OCI-LY7 (cell line): ENCODE measurements around the gene ANTXR1.

ENCODE experiments used
- CTCF ChIP-seq: fragments of 200-600 bp; sonication (generic); conservative IDR thresholded peaks from 2 replicates; pipeline ENCODE4 v1.5.1; 2014; ENCODE audit warnings: mild to moderate bottlenecking, antibody characterized with exemption, low read length, moderate library complexity, mixed read lengths
- EZH2phosphoT487 ChIP-seq: fragments of 200-600 bp; sonication (generic); IDR thresholded peaks from 2 replicates; pipeline ENCODE4 v1.6.1; 2018; ENCODE audit warnings: low read depth, borderline replicate concordance, mild to moderate bottlenecking, mixed run types, antibody characterized with exemption, low read length, moderate library complexity, mixed read lengths

DNA sequence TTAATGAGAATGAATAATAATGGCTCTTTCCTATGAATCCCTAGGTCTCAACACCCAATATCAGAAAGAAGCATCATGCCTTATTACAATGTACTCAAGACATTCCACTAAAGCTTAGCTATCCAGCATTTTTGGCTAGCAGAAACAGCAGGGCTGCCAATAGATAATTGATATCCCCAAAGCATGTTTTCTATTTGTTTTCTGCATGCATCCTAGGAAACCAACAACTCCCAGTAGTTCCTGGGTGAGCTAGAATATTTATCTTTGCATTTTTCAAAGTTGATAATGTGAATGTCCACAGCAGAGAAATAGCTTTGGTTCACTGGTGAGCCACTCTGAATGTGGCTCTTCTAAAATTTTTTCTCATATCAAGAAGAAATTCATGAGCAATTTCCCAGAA is 5.8 kb upstream of the ANTXR1 start:
- TF ChIP-seq CTCF (no peak), EZH2phosphoT487 (no peak)
